GM12874 (cell line): ENCODE measurements around the gene ITGA2B.
A peak's percentile ranks its signal among the peaks of the same experiment; 100 is the strongest.

Source experiments
- CTCF ChIP-seq: IDR thresholded peaks from 2 replicates; pipeline ENCODE4 v1.5.1; 2011; ENCODE audit warnings: low read depth, mild to moderate bottlenecking, control low read depth, low read length, moderate library complexity; ENCODE audit not compliant: insufficient read depth

ITGA2B gene

GRCh38 chr17:44356241-44356640 lies 33.2 kb downstream of the ITGA2B start:
- TF ChIP-seq CTCF: no peak

- TF ChIP-seq CTCF: no peak
These were observed 33.8 kb downstream of the ITGA2B start for GRCh38 chr17:44355642-44356099.

GRCh38 chr17:44354582-44355561 lies 34.6 kb downstream of the ITGA2B start:
- peak; percentile 50 for TF ChIP-seq CTCF

GRCh38 chr17:44353672-44354331 lies 35.6 kb downstream of the ITGA2B start:
- no peak for TF ChIP-seq CTCF

GRCh38 chr17:44352828-44353671 lies 36.4 kb downstream of the ITGA2B start:
- TF ChIP-seq CTCF: no peak

- no peak for TF ChIP-seq CTCF
These were observed 37.3 kb downstream of the ITGA2B start for GRCh38 chr17:44351961-44352827.
